ENCODE data around the gene PPM1B.

- TF ChIP-seq CTCF (conservative IDR thresholded peaks at IDR 0.05; ENCODE audit: low read depth, low read length) (no peak), EZH2 (IDR thresholded peaks at IDR 0.05; ENCODE audit: borderline replicate concordance, low read depth, low read length, poor library complexity, severe bottlenecking) (no peak)
These were observed 101.2 kb downstream of the PPM1B start for GRCh38 chr2:44269831-44270230.

All from A673 (cell line).